HEK293T (cell line): Measurements from ENCODE around the gene PIGO.

Experiments used
- ELF4 ChIP-seq: fragments of 450-650 bp; IDR thresholded peaks from 2 replicates; pipeline ENCODE4 v1.6.1; 2017; ENCODE audit warnings: antibody characterized with exemption
- FOXA1 ChIP-seq: fragments of 450-650 bp; IDR thresholded peaks from 2 replicates; pipeline ENCODE4 v1.6.1; 2016; ENCODE audit warnings: mild to moderate bottlenecking
- PKNOX1 ChIP-seq: fragments of 450-650 bp; IDR thresholded peaks from 2 replicates; pipeline ENCODE4 v1.6.1; 2016
- SP1 ChIP-seq: fragments of 450-650 bp; IDR thresholded peaks from 2 replicates; pipeline ENCODE4 v1.6.1; 2017
- SUZ12 ChIP-seq: fragments of 450-650 bp; IDR thresholded peaks from 2 replicates; pipeline ENCODE4 v1.6.1; 2016; ENCODE audit warnings: mild to moderate bottlenecking

- TF ChIP-seq SP1 (no peak), FOXA1 (no peak), SUZ12 (no peak), ELF4 (no peak), PKNOX1 (no peak)
Measured at GRCh38 chr9:35136866-35137265, 40.5 kb upstream of the PIGO start.
